Measurements from ENCODE around the gene PORCN.
A peak's percentile ranks its signal among the peaks of the same experiment; 100 is the strongest.

Gene PORCN

DNA sequence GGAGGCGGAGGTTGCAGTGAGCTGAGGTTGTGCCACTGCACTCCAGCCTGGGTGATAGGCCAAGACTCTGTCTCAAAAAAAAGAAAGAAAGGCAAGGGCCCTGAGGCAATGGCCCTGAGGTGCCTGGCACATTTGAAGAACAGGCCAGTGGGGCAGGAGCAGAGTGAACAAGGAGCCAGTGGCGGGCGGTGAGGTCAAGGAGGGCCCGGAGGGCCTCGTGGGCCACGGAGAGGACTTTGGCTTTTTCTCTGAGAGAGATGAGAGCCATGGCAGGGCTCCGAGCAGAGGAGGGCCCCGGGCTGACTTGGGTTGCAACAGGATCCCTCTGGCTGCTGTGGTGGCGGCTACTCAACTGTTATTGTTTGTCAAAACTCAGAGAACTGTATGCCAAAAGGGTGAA is 19.5 kb upstream of the PORCN start:
- no peak overlapping the region for H4K91ac ChIP-seq (ENCODE audit: low read length)
- no peak overlapping the region for H2BK15ac ChIP-seq (ENCODE audit: low read depth, poor library complexity, severe bottlenecking)
- no peak overlapping the region for H2BK12ac ChIP-seq (ENCODE audit: low read length in 2 of 2)
- no peak overlapping the region for H3K4ac ChIP-seq (ENCODE audit: low read depth in 1 of 2, low read length in 2 of 2)
- H3K9me3 ChIP-seq (ENCODE audit: control insufficient read depth, low read length) = peaks cover 3% of the 10 kb centered on the region
- H3K4me1 ChIP-seq (ENCODE audit: control insufficient read depth, insufficient read depth, low read depth, low read length) = peaks cover 20% of the 10 kb centered on the region
- H2BK5ac ChIP-seq (ENCODE audit: low read depth, low read length, poor library complexity, severe bottlenecking) = no peak overlapping the region
- H3K18ac ChIP-seq (ENCODE audit: low read depth in 1 of 2, low read length in 2 of 2) = no peak overlapping the region
- H3K79me1 ChIP-seq (replicated peaks; ENCODE audit: low read length, poor library complexity, severe bottlenecking) = no peaks in the 10 kb centered on the region
- H3K9ac ChIP-seq (ENCODE audit: low read length) = no peak overlapping the region
- peak overlapping the region; percentile 22 for H3K4me2 ChIP-seq (ENCODE audit: low read length, poor library complexity, severe bottlenecking)
- H2AK5ac ChIP-seq (ENCODE audit: low read length, severe bottlenecking) = no peak overlapping the region
- no peak overlapping the region for H4K8ac ChIP-seq (ENCODE audit: low read length)
- no peak overlapping the region for H3K4me3 ChIP-seq (ENCODE audit: insufficient read depth in 1 of 2, low read depth in 1 of 2, low read length in 2 of 2)
- no peak overlapping the region for H3K23ac ChIP-seq (ENCODE audit: low read length in 2 of 2)
- H3K27ac ChIP-seq (ENCODE audit: low read length, poor library complexity, severe bottlenecking) = no peak overlapping the region
- WGBS = 93% methylated on average over 3 of the region's 9 CpGs
- H3K14ac ChIP-seq (ENCODE audit: low read length in 2 of 2) = no peak overlapping the region
- peaks cover 2 to 18% of the 10 kb centered on the region in 2 experiments for H3K36me3 ChIP-seq (ENCODE audit: control insufficient read depth in 1 of 2, insufficient read depth in 2 of 2, low read depth in 1 of 2, low read length in 2 of 2)
- no peaks in the 10 kb centered on the region for H3K27me3 ChIP-seq (ENCODE audit: control insufficient read depth in 1 of 2, insufficient read depth in 1 of 2, low read length in 2 of 2)
- no peak overlapping the region for H2BK120ac ChIP-seq (ENCODE audit: low read depth, low read length)
- H2AFZ ChIP-seq (ENCODE audit: low read depth, low read length) = no peak overlapping the region
- DNase-seq = no peak

- H3K27ac ChIP-seq (ENCODE audit: low read length, poor library complexity, severe bottlenecking) = no peak overlapping the region
- no peak overlapping the region for H2AK5ac ChIP-seq (ENCODE audit: low read length, severe bottlenecking)
- H4K91ac ChIP-seq (ENCODE audit: low read length) = no peak overlapping the region
- no peak overlapping the region for H2BK12ac ChIP-seq (ENCODE audit: low read length in 2 of 2)
- H2BK15ac ChIP-seq (ENCODE audit: low read depth, poor library complexity, severe bottlenecking) = no peak overlapping the region
- no peaks in the 10 kb centered on the region for H3K27me3 ChIP-seq (ENCODE audit: control insufficient read depth in 1 of 2, insufficient read depth in 1 of 2, low read length in 2 of 2)
- H4K8ac ChIP-seq (ENCODE audit: low read length) = no peak overlapping the region
- no peak overlapping the region for H3K18ac ChIP-seq (ENCODE audit: low read depth in 1 of 2, low read length in 2 of 2)
- H3K4ac ChIP-seq (ENCODE audit: low read depth in 1 of 2, low read length in 2 of 2) = no peak overlapping the region
- no peak overlapping the region for H2BK5ac ChIP-seq (ENCODE audit: low read depth, low read length, poor library complexity, severe bottlenecking)
- H3K9me3 ChIP-seq (ENCODE audit: control insufficient read depth, low read length) = peaks cover 3% of the 10 kb centered on the region
- peaks cover 20% of the 10 kb centered on the region for H3K4me1 ChIP-seq (ENCODE audit: control insufficient read depth, insufficient read depth, low read depth, low read length)
- H3K9ac ChIP-seq (ENCODE audit: low read length) = no peak overlapping the region
- no peak overlapping the region for H3K23ac ChIP-seq (ENCODE audit: low read length in 2 of 2)
- no peak overlapping the region for H2AFZ ChIP-seq (ENCODE audit: low read depth, low read length)
- no peak overlapping the region for H3K4me2 ChIP-seq (ENCODE audit: low read length, poor library complexity, severe bottlenecking)
- WGBS = 50% methylated on average over 1 of the region's 2 CpGs
- no peaks in the 10 kb centered on the region for H3K79me1 ChIP-seq (replicated peaks; ENCODE audit: low read length, poor library complexity, severe bottlenecking)
- H3K14ac ChIP-seq (ENCODE audit: low read length in 2 of 2) = no peak overlapping the region
- H3K36me3 ChIP-seq (ENCODE audit: control insufficient read depth in 1 of 2, insufficient read depth in 2 of 2, low read depth in 1 of 2, low read length in 2 of 2) = peaks cover 0 to 15% of the 10 kb centered on the region in 2 experiments
- no peak overlapping the region for H2BK120ac ChIP-seq (ENCODE audit: low read depth, low read length)
- DNase-seq = no peak
- H3K4me3 ChIP-seq (ENCODE audit: insufficient read depth in 1 of 2, low read depth in 1 of 2, low read length in 2 of 2) = no peak overlapping the region
Measured at GRCh38 chrX:48489892-48490291, 18.9 kb upstream of the PORCN start.

- H3K9ac ChIP-seq (ENCODE audit: low read length) = no peak overlapping the region
- H3K9me3 ChIP-seq (ENCODE audit: control insufficient read depth, low read length) = peaks cover 3% of the 10 kb centered on the region
- WGBS = 77% methylated on average over 6 of the region's 8 CpGs
- H2BK15ac ChIP-seq (ENCODE audit: low read depth, poor library complexity, severe bottlenecking) = no peak overlapping the region
- no peak overlapping the region for H2AK5ac ChIP-seq (ENCODE audit: low read length, severe bottlenecking)
- no peak overlapping the region for H2AFZ ChIP-seq (ENCODE audit: low read depth, low read length)
- H3K27me3 ChIP-seq (ENCODE audit: control insufficient read depth in 1 of 2, insufficient read depth in 1 of 2, low read length in 2 of 2) = no peaks in the 10 kb centered on the region
- no peak overlapping the region for H2BK120ac ChIP-seq (ENCODE audit: low read depth, low read length)
- peaks cover 20% of the 10 kb centered on the region for H3K4me1 ChIP-seq (ENCODE audit: control insufficient read depth, insufficient read depth, low read depth, low read length)
- H2BK5ac ChIP-seq (ENCODE audit: low read depth, low read length, poor library complexity, severe bottlenecking) = no peak overlapping the region
- H4K8ac ChIP-seq (ENCODE audit: low read length) = no peak overlapping the region
- H2BK12ac ChIP-seq (ENCODE audit: low read length in 2 of 2) = no peak overlapping the region
- H3K18ac ChIP-seq (ENCODE audit: low read depth in 1 of 2, low read length in 2 of 2) = no peak overlapping the region
- no peak overlapping the region for H3K23ac ChIP-seq (ENCODE audit: low read length in 2 of 2)
- no peak overlapping the region for H3K4me3 ChIP-seq (ENCODE audit: insufficient read depth in 1 of 2, low read depth in 1 of 2, low read length in 2 of 2)
- H3K79me1 ChIP-seq (replicated peaks; ENCODE audit: low read length, poor library complexity, severe bottlenecking) = no peaks in the 10 kb centered on the region
- no peak overlapping the region for H3K4ac ChIP-seq (ENCODE audit: low read depth in 1 of 2, low read length in 2 of 2)
- DNase-seq = no peak
- H4K91ac ChIP-seq (ENCODE audit: low read length) = no peak overlapping the region
- H3K36me3 ChIP-seq (ENCODE audit: control insufficient read depth in 1 of 2, insufficient read depth in 2 of 2, low read depth in 1 of 2, low read length in 2 of 2) = peaks cover 0 to 9% of the 10 kb centered on the region in 2 experiments
- H3K4me2 ChIP-seq (ENCODE audit: low read length, poor library complexity, severe bottlenecking) = no peak overlapping the region
- H3K14ac ChIP-seq (ENCODE audit: low read length in 2 of 2) = no peak overlapping the region
- no peak overlapping the region for H3K27ac ChIP-seq (ENCODE audit: low read length, poor library complexity, severe bottlenecking)
Measured at GRCh38 chrX:48490661-48491060, 18.1 kb upstream of the PORCN start.

DNA sequence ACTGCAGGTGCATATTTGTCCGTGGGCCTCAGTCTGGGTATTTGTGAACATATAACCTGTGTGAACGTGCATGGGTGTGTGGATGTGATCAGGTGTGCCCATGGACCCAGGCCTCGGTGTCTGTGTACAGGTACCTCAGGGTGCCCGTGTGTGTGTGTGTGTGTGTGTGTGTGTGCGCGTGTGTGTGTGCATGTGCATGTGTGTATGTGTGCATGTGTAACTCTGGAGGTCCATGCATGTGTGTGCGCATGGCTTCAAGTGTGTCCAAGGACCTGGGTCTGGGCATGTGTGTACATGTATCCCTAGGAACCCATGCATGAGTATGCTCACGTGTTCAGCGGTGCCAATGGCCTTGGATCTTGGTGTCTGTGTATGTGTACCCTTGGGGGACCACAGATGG is 17.0 kb upstream of the PORCN start:
- no peak overlapping the region for H3K27ac ChIP-seq (ENCODE audit: low read length, poor library complexity, severe bottlenecking)
- H3K9ac ChIP-seq (ENCODE audit: low read length) = no peak overlapping the region
- H3K23ac ChIP-seq (ENCODE audit: low read length in 2 of 2) = no peak overlapping the region
- peak overlapping the region in 1 of 2 experiments; percentile 4 for H3K4ac ChIP-seq (ENCODE audit: low read depth in 1 of 2, low read length in 2 of 2)
- H3K27me3 ChIP-seq (ENCODE audit: control insufficient read depth in 1 of 2, insufficient read depth in 1 of 2, low read length in 2 of 2) = peaks cover 0 to 2% of the 10 kb centered on the region in 2 experiments
- H2BK12ac ChIP-seq (ENCODE audit: low read length in 2 of 2) = peak overlapping the region; percentile 38 to 86
- no peak overlapping the region for H2AK5ac ChIP-seq (ENCODE audit: low read length, severe bottlenecking)
- H3K79me1 ChIP-seq (replicated peaks; ENCODE audit: low read length, poor library complexity, severe bottlenecking) = no peaks in the 10 kb centered on the region
- H3K18ac ChIP-seq (ENCODE audit: low read depth in 1 of 2, low read length in 2 of 2) = peak overlapping the region in 1 of 2 experiments; percentile 73
- no peak overlapping the region for H2AFZ ChIP-seq (ENCODE audit: low read depth, low read length)
- no peak overlapping the region for H2BK5ac ChIP-seq (ENCODE audit: low read depth, low read length, poor library complexity, severe bottlenecking)
- H3K14ac ChIP-seq (ENCODE audit: low read length in 2 of 2) = peak overlapping the region in 1 of 2 experiments; percentile 12
- no peak overlapping the region for H2BK120ac ChIP-seq (ENCODE audit: low read depth, low read length)
- peaks cover 3% of the 10 kb centered on the region for H3K9me3 ChIP-seq (ENCODE audit: control insufficient read depth, low read length)
- peaks cover 0 to 4% of the 10 kb centered on the region in 2 experiments for H3K36me3 ChIP-seq (ENCODE audit: control insufficient read depth in 1 of 2, insufficient read depth in 2 of 2, low read depth in 1 of 2, low read length in 2 of 2)
- no peak overlapping the region for H4K8ac ChIP-seq (ENCODE audit: low read length)
- H3K4me1 ChIP-seq (ENCODE audit: control insufficient read depth, insufficient read depth, low read depth, low read length) = peaks cover 20% of the 10 kb centered on the region
- no peak overlapping the region for H2BK15ac ChIP-seq (ENCODE audit: low read depth, poor library complexity, severe bottlenecking)
- no peak overlapping the region for H3K4me2 ChIP-seq (ENCODE audit: low read length, poor library complexity, severe bottlenecking)
- H4K91ac ChIP-seq (ENCODE audit: low read length) = peak overlapping the region; percentile 43
- no peak for DNase-seq
- no peak overlapping the region for H3K4me3 ChIP-seq (ENCODE audit: insufficient read depth in 1 of 2, low read depth in 1 of 2, low read length in 2 of 2)
- 97% methylated on average over 9 of the region's 9 CpGs for WGBS
